ENCODE results near the gene YPEL3. TPM values are rescaled to one million over a fixed set of nuclear protein-coding genes. Genes with fewer than 3 reads are reported as not detected.

YPEL3 gene
- total and polyA plus RNA-seq, 2 of the 8 experiments (the other 6 are each of a cell fraction or from before 2014, with no cell fraction given): 40.3 to 53.3 TPM

DNA sequence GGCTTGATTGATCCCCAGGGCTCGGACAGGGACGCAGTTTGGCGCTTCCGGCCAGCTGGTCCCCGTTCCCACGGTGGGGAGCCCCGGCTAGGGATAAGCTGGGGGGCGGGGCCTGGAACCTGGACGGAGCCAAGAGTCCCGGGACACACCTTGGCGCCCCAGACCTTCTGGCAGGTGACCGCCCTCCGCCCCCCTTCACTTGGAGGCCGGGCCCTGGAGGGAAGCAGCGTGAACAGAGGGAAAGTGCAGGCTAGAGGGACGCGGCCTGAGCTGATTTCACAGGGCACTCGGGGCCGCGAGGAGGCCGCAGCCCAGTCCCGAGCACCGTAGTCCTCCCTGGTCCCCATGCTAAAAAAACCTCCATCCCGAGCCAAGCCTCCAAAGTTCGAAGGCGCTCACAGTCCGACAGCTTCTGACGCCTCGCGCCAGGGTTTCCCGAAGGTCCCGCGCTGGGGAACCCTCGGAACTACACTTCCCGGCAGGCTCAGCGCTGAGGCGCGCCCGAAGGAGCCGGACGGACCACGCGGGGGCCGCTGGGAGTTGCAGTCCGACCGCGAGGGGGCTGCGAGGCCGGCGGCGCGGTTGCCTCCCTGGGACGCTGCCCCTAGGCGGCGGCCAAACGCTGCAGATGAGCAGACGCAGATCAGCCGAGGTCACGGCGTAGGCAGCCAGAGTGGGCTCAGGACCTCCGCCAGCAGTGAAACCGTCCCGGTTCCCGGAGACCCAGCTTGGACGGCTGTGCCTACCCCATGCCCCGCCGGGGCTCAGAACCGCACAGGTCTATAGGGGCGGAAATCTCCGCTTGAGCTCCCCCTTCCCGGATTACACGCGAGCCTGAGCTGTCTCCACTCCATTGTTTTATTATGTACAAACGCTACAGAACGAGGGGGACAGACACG, 4.3 kb downstream of the YPEL3 start, which contains the start of gene TBX6 (continued):
- TF ChIP-seq ATF3 (IDR thresholded peaks at IDR 0.05; ENCODE audit: insufficient read depth, low read depth, low read length): 0 out of 2 replicates have a peak, but pooled peaks have one; percentile 36
- no peak for TF ChIP-seq FOSL1 (IDR thresholded peaks at IDR 0.05; ENCODE audit: insufficient read depth, low read depth, low read length)
- TF ChIP-seq MAFK (IDR thresholded peaks at IDR 0.05; ENCODE audit: low read depth, low read length): no peak
- TF ChIP-seq SAP30 (IDR thresholded peaks at IDR 0.05; ENCODE audit: insufficient read depth, insufficient replicate concordance, low read length): peak; percentile 63
- TF ChIP-seq ZNF274 (IDR thresholded peaks at IDR 0.05; ENCODE audit: borderline replicate concordance, extremely low read depth, low read length): no peak
- TF ChIP-seq ATF2 (IDR thresholded peaks at IDR 0.05; ENCODE audit: low read length): no peak; the same call in 1 of the 2 replicates
- no peak for TF ChIP-seq RFX5 (IDR thresholded peaks at IDR 0.05; ENCODE audit: borderline replicate concordance, low read depth, low read length)
- 0 out of 2 replicates have a peak, but pooled peaks have one; percentile 7 for TF ChIP-seq BRCA1 (IDR thresholded peaks at IDR 0.05; ENCODE audit: low read depth, low read length)
- TF ChIP-seq KDM1A (IDR thresholded peaks at IDR 0.05; ENCODE audit: borderline replicate concordance, low read length): no peak
- TF ChIP-seq TAF1 (IDR thresholded peaks at IDR 0.05; ENCODE audit: low read depth, low read length): peak; percentile 55; the same call in 1 of the 2 replicates
- TF ChIP-seq SRF (IDR thresholded peaks at IDR 0.05; ENCODE audit: low read depth, low read length): no peak
- no peak for TF ChIP-seq RNF2 (IDR thresholded peaks at IDR 0.05; ENCODE audit: borderline replicate concordance, low read depth, low read length, missing control alignments, poor library complexity, severe bottlenecking)
- peak; percentile 60 to 70 for TF ChIP-seq RAD21 (IDR thresholded peaks at IDR 0.05 in 1 of 2, conservative IDR thresholded peaks at IDR 0.05 in 1 of 2; ENCODE audit: low read depth in 2 of 2, low read length in 2 of 2)
